ENCODE measurements around the gene NKX1-1. TPM values are rescaled to one million over a fixed set of nuclear protein-coding genes. Genes with fewer than 3 reads are reported as not detected.

The NKX1-1 gene
- total RNA-seq, 1 donor from 2014 or later = not detected

- Histone ChIP-seq H2AFZ (replicated peaks) (no peak overlapping the region), H3K4me3 (no peak overlapping the region), H3K9ac (no peak overlapping the region), H3K4me2 (no peak overlapping the region), H3K9me3 (ENCODE audit: low read depth) (no peaks in the 10 kb centered on the region), H4K20me1 (ENCODE audit: low read depth) (no peaks in the 10 kb centered on the region), H3K4me1 (peaks cover 11% of the 10 kb centered on the region), H3K79me2 (ENCODE audit: low read depth) (no peaks in the 10 kb centered on the region), H3F3A (ENCODE audit: low read depth) (peaks cover 11% of the 10 kb centered on the region), H3K27me3 (no peaks in the 10 kb centered on the region), H3K27ac (peak overlapping the region; percentile 87), H3K36me3 (no peaks in the 10 kb centered on the region)
- Mint-ChIP-seq H3K4me3 (no peak overlapping the region), H3K27ac (peak overlapping the region; percentile 7), H3K36me3 (peaks cover 5% of the 10 kb centered on the region), H3K9me3 (no peaks in the 10 kb centered on the region), H3K4me1 (peaks cover 8% of the 10 kb centered on the region), H3K27me3 (ENCODE audit: insufficient read depth, low read depth) (peaks cover 2% of the 10 kb centered on the region)
- peak; percentile 72 for DNase-seq (ENCODE audit: low spot score)
- TF ChIP-seq EZH2 (IDR thresholded peaks at IDR 0.05) (no peak), EZH2phosphoT487 (IDR thresholded peaks at IDR 0.05) (no peak)
- TF ChIP-seq, protein P1, sequence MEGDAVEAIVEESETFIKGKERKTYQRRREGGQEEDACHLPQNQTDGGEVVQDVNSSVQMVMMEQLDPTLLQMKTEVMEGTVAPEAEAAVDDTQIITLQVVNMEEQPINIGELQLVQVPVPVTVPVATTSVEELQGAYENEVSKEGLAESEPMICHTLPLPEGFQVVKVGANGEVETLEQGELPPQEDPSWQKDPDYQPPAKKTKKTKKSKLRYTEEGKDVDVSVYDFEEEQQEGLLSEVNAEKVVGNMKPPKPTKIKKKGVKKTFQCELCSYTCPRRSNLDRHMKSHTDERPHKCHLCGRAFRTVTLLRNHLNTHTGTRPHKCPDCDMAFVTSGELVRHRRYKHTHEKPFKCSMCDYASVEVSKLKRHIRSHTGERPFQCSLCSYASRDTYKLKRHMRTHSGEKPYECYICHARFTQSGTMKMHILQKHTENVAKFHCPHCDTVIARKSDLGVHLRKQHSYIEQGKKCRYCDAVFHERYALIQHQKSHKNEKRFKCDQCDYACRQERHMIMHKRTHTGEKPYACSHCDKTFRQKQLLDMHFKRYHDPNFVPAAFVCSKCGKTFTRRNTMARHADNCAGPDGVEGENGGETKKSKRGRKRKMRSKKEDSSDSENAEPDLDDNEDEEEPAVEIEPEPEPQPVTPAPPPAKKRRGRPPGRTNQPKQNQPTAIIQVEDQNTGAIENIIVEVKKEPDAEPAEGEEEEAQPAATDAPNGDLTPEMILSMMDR (IDR thresholded peaks at IDR 0.05) = no peak
Measured at GRCh38 chr4:1381944-1382541, 24.2 kb downstream of the NKX1-1 start.

- no peak overlapping the region for H2AFZ ChIP-seq (replicated peaks)
- peaks cover 8% of the 10 kb centered on the region for H3K4me1 Mint-ChIP-seq
- H3K4me1 ChIP-seq = peaks cover 11% of the 10 kb centered on the region
- no peaks in the 10 kb centered on the region for H3K27me3 ChIP-seq
- TF ChIP-seq EZH2 (IDR thresholded peaks at IDR 0.05) (no peak), EZH2phosphoT487 (IDR thresholded peaks at IDR 0.05) (no peak)
- TF ChIP-seq, protein P1 (IDR thresholded peaks at IDR 0.05) = no peak
- no peaks in the 10 kb centered on the region for H3K9me3 ChIP-seq (ENCODE audit: low read depth)
- peak overlapping the region; percentile 87 for H3K27ac ChIP-seq
- no peaks in the 10 kb centered on the region for H3K9me3 Mint-ChIP-seq
- no peaks in the 10 kb centered on the region for H3K36me3 ChIP-seq
- H3K27me3 Mint-ChIP-seq (ENCODE audit: insufficient read depth, low read depth) = peaks cover 2% of the 10 kb centered on the region
- DNase-seq (ENCODE audit: low spot score) = no peak
- H3K27ac Mint-ChIP-seq = no peak overlapping the region
- H4K20me1 ChIP-seq (ENCODE audit: low read depth) = no peaks in the 10 kb centered on the region
- no peak overlapping the region for H3K9ac ChIP-seq
- H3K36me3 Mint-ChIP-seq = peaks cover under 1% of the 10 kb centered on the region
- H3K79me2 ChIP-seq (ENCODE audit: low read depth) = no peaks in the 10 kb centered on the region
- H3K4me3 ChIP-seq = no peak overlapping the region
- H3F3A ChIP-seq (ENCODE audit: low read depth) = peaks cover 11% of the 10 kb centered on the region
- H3K4me2 ChIP-seq = no peak overlapping the region
- no peak overlapping the region for H3K4me3 Mint-ChIP-seq
Measured at GRCh38 chr4:1381181-1381621, 25.0 kb downstream of the NKX1-1 start.

DNA sequence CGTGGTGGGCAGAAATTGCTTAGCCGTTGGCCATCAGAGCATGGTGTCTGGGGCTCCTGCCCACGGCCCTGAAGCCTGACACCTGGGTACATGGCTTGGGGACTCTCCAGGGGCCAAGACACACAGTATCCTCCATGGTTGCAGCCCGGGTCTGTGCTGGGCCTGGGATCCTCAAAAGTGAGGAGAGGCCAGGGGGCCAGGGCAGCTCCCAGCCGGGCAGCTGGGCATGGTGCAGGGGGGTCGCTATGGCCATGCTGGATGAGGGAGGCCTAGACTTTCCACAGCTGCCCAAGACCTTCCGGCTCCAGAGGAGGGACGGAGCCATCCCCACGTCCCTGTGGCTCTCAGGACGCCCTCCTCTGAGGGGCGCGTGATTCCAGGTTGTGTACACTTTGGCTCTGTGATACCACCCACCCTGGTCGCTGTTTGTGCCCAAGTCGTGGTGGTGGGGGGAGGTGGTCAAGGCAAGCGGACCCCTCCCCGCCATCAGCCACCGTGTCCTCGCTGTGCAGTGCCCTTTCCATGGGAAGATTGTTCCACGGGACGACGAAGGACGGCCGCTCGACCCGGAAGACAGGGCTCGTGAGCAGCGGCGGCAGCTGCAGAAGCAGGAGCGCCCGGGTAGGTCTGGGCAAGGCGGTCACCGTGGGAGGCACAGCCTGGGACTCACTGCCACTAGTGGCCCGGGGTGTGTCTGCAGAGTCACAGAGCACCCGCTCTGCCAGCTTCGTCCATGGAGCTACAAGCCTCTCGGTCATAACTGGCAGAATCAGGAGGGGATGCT is 25.7 kb downstream of the NKX1-1 start:
- H2AFZ ChIP-seq (replicated peaks) = no peak overlapping the region
- Mint-ChIP-seq H3K36me3 (no peaks in the 10 kb centered on the region), H3K9me3 (no peaks in the 10 kb centered on the region), H3K27ac (no peak overlapping the region), H3K4me3 (no peak overlapping the region), H3K4me1 (peaks cover 8% of the 10 kb centered on the region), H3K27me3 (ENCODE audit: insufficient read depth, low read depth) (peaks cover 2% of the 10 kb centered on the region)
- no peaks in the 10 kb centered on the region for H3K27me3 ChIP-seq
- no peaks in the 10 kb centered on the region for H3K79me2 ChIP-seq (ENCODE audit: low read depth)
- H3F3A ChIP-seq (ENCODE audit: low read depth) = peaks cover 11% of the 10 kb centered on the region
- H3K9me3 ChIP-seq (ENCODE audit: low read depth) = no peaks in the 10 kb centered on the region
- no peak overlapping the region for H3K27ac ChIP-seq
- no peak overlapping the region for H3K9ac ChIP-seq
- H3K4me2 ChIP-seq = no peak overlapping the region
- DNase-seq (ENCODE audit: low spot score) = no peak
- TF ChIP-seq EZH2 (IDR thresholded peaks at IDR 0.05) (no peak), EZH2phosphoT487 (IDR thresholded peaks at IDR 0.05) (no peak)
- TF ChIP-seq, protein P1 (IDR thresholded peaks at IDR 0.05) = no peak
- no peaks in the 10 kb centered on the region for H3K36me3 ChIP-seq
- peaks cover 11% of the 10 kb centered on the region for H3K4me1 ChIP-seq
- no peaks in the 10 kb centered on the region for H4K20me1 ChIP-seq (ENCODE audit: low read depth)
- no peak overlapping the region for H3K4me3 ChIP-seq

Measured in neural progenitor cell (in vitro differentiated cells).